KOPT-K1 (cell line): Measurements from ENCODE around the gene FHIT.

Source experiments
- H3K27ac ChIP-seq: fragments of 200-600 bp; sonication (generic); 2 replicates; pipeline ENCODE4 v1.5.1; 2016; ENCODE audit warnings: antibody characterized with exemption, mild to moderate bottlenecking, low read depth, low read length; ENCODE audit not compliant: poor library complexity, severe bottlenecking
- H3K36me3 ChIP-seq: fragments of 200-600 bp; sonication (generic); 2 replicates; pipeline ENCODE4 v1.5.1; 2017; ENCODE audit warnings: antibody characterized with exemption, mild to moderate bottlenecking, low read length, moderate library complexity; ENCODE audit not compliant: insufficient read depth
- H3K9me3 ChIP-seq: fragments of 200-600 bp; sonication (generic); 2 replicates; pipeline ENCODE4 v1.5.1; 2017; ENCODE audit warnings: antibody characterized with exemption, low read length, mild to moderate bottlenecking; ENCODE audit not compliant: insufficient read depth, poor library complexity, severe bottlenecking

FHIT gene

GRCh38 chr3:60413551-60413950, 837.7 kb downstream of the FHIT start:
- Histone ChIP-seq H3K9me3 (peaks cover 6% of the 10 kb centered on the region), H3K27ac (no peak overlapping the region), H3K36me3 (no peaks in the 10 kb centered on the region)

GRCh38 chr3:60403866-60404265, 847.4 kb downstream of the FHIT start:
- Histone ChIP-seq H3K27ac (no peak overlapping the region), H3K9me3 (peaks cover 7% of the 10 kb centered on the region), H3K36me3 (no peaks in the 10 kb centered on the region)

DNA sequence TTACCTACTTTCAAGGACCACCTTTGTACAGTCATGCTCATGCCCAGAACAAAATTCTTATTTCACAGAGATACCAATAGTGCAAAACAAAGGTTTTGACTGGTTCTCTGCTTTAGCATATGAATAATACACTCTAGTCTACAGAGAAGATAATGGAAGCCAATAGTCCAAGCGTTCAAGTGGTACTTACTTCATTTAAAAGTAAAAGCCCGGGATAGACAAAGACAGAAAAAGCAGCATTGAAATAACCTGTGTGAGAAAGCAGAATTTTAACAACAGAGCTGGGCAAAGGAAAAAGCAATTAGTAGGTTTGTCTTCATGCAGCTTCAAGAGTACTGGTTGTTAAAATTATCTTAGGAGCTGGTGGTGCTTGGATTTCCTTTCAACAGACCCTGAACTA, 848.3 kb downstream of the FHIT start:
- H3K9me3 ChIP-seq = peaks cover 9% of the 10 kb centered on the region
- H3K27ac ChIP-seq = no peak overlapping the region
- H3K36me3 ChIP-seq = no peaks in the 10 kb centered on the region

GRCh38 chr3:60399861-60400845, 851.1 kb downstream of the FHIT start:
- Histone ChIP-seq H3K27ac (no peak overlapping the region), H3K9me3 (peaks cover 10% of the 10 kb centered on the region), H3K36me3 (no peaks in the 10 kb centered on the region)

GRCh38 chr3:60399292-60399691, 852.0 kb downstream of the FHIT start:
- Histone ChIP-seq H3K9me3 (peaks cover 8% of the 10 kb centered on the region), H3K27ac (no peak overlapping the region), H3K36me3 (no peaks in the 10 kb centered on the region)

GRCh38 chr3:60395173-60395762, 856.0 kb downstream of the FHIT start:
- Histone ChIP-seq H3K9me3 (peaks cover 8% of the 10 kb centered on the region), H3K36me3 (no peaks in the 10 kb centered on the region), H3K27ac (no peak overlapping the region)

GRCh38 chr3:60393946-60394345, 857.3 kb downstream of the FHIT start:
- H3K9me3 ChIP-seq = peaks cover 8% of the 10 kb centered on the region
- no peak overlapping the region for H3K27ac ChIP-seq

DNA sequence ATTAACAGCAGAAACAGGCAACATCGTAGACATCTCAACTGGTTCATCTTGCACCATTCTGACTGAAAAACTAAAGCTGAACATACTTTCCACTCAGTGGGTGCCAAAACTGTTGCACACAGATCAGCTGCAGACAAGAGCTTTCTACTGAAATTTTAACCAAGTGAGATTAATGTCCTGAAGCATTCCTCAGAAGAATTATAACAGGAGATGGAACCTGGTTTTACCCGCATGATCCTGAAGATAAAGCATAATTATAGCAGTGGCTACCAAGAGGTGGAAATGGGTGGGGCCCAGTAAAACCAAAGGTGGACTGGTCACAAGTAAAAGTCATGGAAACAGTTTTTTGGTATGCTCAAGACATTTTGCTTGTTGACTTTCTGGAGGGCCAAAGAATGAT, 858.8 kb downstream of the FHIT start:
- Histone ChIP-seq H3K27ac (no peak overlapping the region), H3K36me3 (no peaks in the 10 kb centered on the region), H3K9me3 (peaks cover 3% of the 10 kb centered on the region)

More at GRCh38 chr3:60393946-60394345, 857.3 kb downstream of the FHIT start:
- no peaks in the 10 kb centered on the region for H3K36me3 ChIP-seq

DNA sequence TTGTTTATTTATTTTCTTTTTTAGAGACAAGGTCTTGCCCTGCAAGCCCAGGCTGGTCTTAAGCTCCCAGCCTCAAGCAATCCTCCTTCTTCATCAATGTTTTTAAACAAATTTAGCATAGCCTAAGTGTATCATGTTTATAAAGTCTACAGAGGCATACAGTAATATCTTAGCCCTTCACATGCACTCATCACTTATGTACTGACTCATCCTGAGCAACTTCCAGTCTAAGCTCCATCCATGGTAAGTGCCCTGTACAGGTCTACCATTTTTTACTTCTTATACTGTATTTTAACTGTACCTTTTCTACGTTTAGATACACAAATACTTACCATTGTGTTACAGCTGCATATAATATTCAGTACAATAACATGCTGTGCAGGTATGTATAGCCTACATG, 860.0 kb downstream of the FHIT start:
- Histone ChIP-seq H3K36me3 (no peaks in the 10 kb centered on the region), H3K27ac (no peak overlapping the region), H3K9me3 (no peaks in the 10 kb centered on the region)

- Histone ChIP-seq H3K36me3 (no peaks in the 10 kb centered on the region), H3K9me3 (no peaks in the 10 kb centered on the region), H3K27ac (no peak overlapping the region)
These were observed 862.5 kb downstream of the FHIT start for GRCh38 chr3:60388731-60389130.

GRCh38 chr3:60386306-60386705, 864.9 kb downstream of the FHIT start:
- H3K27ac ChIP-seq = no peak overlapping the region
- no peaks in the 10 kb centered on the region for H3K9me3 ChIP-seq
- H3K36me3 ChIP-seq = no peaks in the 10 kb centered on the region

GRCh38 chr3:60384341-60384740, 866.9 kb downstream of the FHIT start:
- H3K9me3 ChIP-seq = no peaks in the 10 kb centered on the region
- no peaks in the 10 kb centered on the region for H3K36me3 ChIP-seq
- H3K27ac ChIP-seq = no peak overlapping the region

GRCh38 chr3:60383345-60383744, 867.9 kb downstream of the FHIT start:
- Histone ChIP-seq H3K36me3 (no peaks in the 10 kb centered on the region), H3K9me3 (no peaks in the 10 kb centered on the region), H3K27ac (no peak overlapping the region)

GRCh38 chr3:60366486-60366885, 884.8 kb downstream of the FHIT start:
- Histone ChIP-seq H3K27ac (no peak overlapping the region), H3K36me3 (no peaks in the 10 kb centered on the region), H3K9me3 (no peaks in the 10 kb centered on the region)

DNA sequence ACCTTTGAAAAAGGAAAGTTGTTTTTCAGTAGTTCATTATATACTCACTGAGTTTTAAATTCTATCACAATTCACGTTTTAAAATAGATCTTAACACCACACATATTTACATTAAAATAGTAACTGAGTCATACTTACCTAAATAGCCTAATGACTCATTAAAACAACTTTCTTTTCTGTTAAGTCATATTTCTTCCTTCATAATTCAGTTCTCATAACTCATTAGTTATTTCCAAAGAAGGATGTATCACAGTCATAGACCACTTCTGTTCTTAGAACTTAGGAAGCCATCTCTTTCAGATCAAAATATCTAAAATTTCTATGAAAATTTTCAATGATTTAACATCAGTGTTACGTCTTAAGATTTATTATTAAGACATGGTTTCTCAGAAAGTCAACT, 885.9 kb downstream of the FHIT start:
- no peaks in the 10 kb centered on the region for H3K36me3 ChIP-seq
- no peak overlapping the region for H3K27ac ChIP-seq
- no peaks in the 10 kb centered on the region for H3K9me3 ChIP-seq

DNA sequence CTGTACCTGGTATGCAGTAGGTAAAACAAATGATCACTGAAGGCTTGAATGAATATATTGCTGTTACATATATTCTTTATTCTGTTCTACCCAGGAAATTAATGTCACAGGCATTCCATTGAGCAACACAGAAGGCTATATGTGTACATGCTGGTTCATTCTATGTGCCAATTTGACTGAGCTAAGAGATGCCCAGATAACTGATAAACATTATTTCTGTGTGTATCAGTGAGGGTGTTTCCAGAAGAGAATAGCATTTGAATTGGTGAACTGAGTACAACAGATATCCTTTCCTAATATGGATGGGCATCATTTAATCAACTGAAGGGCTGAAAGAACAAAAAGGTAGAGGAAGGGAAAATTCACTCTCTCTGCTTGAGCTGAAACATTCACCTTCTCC, 886.8 kb downstream of the FHIT start:
- Histone ChIP-seq H3K36me3 (no peaks in the 10 kb centered on the region), H3K9me3 (no peaks in the 10 kb centered on the region)

More for the DNA sequence above, 886.8 kb downstream of the FHIT start:
- H3K27ac ChIP-seq = no peak overlapping the region
